AG04450 (cell line): Measurements from ENCODE around the gene MRPS7. TPM values are rescaled to one million over a fixed set of nuclear protein-coding genes. Genes with fewer than 3 reads are reported as not detected.
"Not testable (repeated sequence)": the region's sequence is repeated elsewhere in the genome, so short reads cannot be mapped to it uniquely, and the experiment has no call there.

Experiments
- CTCF ChIA-PET: fragments of 300-600, 350-600 bp; formaldehyde crosslinking; extraction: SDS; loops from one replicate; lab custom pipeline; 2022; ENCODE audit warnings: antibody characterized with exemption, inconsistent platforms; lab: Charles Lee
- POLR2A ChIA-PET: fragments of 350-600 bp; formaldehyde crosslinking; extraction: SDS; loops from one replicate; lab custom pipeline; 2021; ENCODE audit warnings: antibody characterized with exemption, inconsistent platforms; lab: Yijun Ruan, JAX
- DNase-seq: peaks from one replicate; pipeline ENCODE4 v3.0.0-alpha.2; 2011; ENCODE audit warnings: low read depth, low spot score
- H3K27ac ChIP-seq: one replicate; pipeline ENCODE4 v1.5.1; 2012; ENCODE audit warnings: low read depth, low read length, control low read depth
- H3K27me3 ChIP-seq: one replicate; pipeline ENCODE4 v1.6.0; 2012; ENCODE audit warnings: low read length; ENCODE audit not compliant: control insufficient read depth, insufficient read depth
- H3K4me3 ChIP-seq: 2 replicates; pipeline ENCODE4 v1.5.1; 2011; ENCODE audit warnings: mild to moderate bottlenecking, low read depth, low read length, control low read depth
- H3K9me3 ChIP-seq: 2 replicates; pipeline ENCODE4 v1.5.1; 2012; ENCODE audit warnings: low read length; ENCODE audit not compliant: control insufficient read depth, insufficient read depth
- CTCF ChIP-seq: IDR thresholded peaks from 2 replicates; pipeline ENCODE4 v1.5.1; 2011; ENCODE audit warnings: low read depth, low read length, control low read depth, inconsistent platforms
- polyA plus RNA-seq: library from polyadenylated mRNA; depleted of rRNA; stranded (reverse); fragments of >200 nt; gene quantifications from 2 replicates; pipeline ENCODE4 v1.2.3, GENCODE V29; 2011

MRPS7 gene
- polyA plus RNA-seq, 1 experiment: 53.8 TPM

GRCh38 chr17:75289832-75290337 is 28.2 kb downstream of the MRPS7 start:
- Histone ChIP-seq H3K4me3 (peak overlapping the region; percentile 91), H3K9me3 (no peaks in the 10 kb centered on the region), H3K27me3 (no peaks in the 10 kb centered on the region), H3K27ac (peak overlapping the region; percentile 89)
- ChIA-PET POLR2A (interaction anchor here (0.6 to 1.4 kb wide), 8 partner anchors 10 to 249 kb away, joined by 3 to 24 read pairs (median 4); partner anchors contain the start of genes GGA3, GRB2 and MIF4GD), CTCF (interaction anchor here (0.8 to 2.0 kb wide), 6 partner anchors 13 to 122 kb away, joined by 3 to 22 read pairs (median 4); partner anchors contain the start of gene MIF4GD)
- TF ChIP-seq CTCF: peak; percentile 21; the same call in 1 of the 2 replicates
- DNase-seq: no peak

- not testable (repeated sequence) for DNase-seq
- POLR2A ChIA-PET: interaction anchor here (0.6 kb wide), 1 partner anchor 31 kb away, joined by 3 read pairs; no protein-coding TSS in a partner anchor
These were observed 31.2 kb downstream of the MRPS7 start for GRCh38 chr17:75292810-75293448.

GRCh38 chr17:75295201-75296158 is 33.8 kb downstream of the MRPS7 start:
- Histone ChIP-seq H3K27me3 (no peaks in the 10 kb centered on the region), H3K4me3 (no peak overlapping the region), H3K27ac (no peak overlapping the region), H3K9me3 (no peaks in the 10 kb centered on the region)
- DNase-seq: no peak
- CTCF ChIA-PET: interaction anchor here (1.1 to 1.3 kb wide), 2 partner anchors 111 to 338 kb away, joined by 3 read pairs; partner anchors contain the start of gene SMIM5
- no peak for TF ChIP-seq CTCF
- POLR2A ChIA-PET: no interaction called here

More at GRCh38 chr17:75292810-75293448, 31.2 kb downstream of the MRPS7 start:
- not testable (repeated sequence) for H3K9me3 ChIP-seq, H3K27me3 ChIP-seq, H3K4me3 ChIP-seq, H3K27ac ChIP-seq
- CTCF ChIA-PET: interaction anchor here (1.5 kb wide), 1 partner anchor 22 kb away, joined by 6 read pairs; the partner anchor contains the start of gene MIF4GD

- Histone ChIP-seq H3K27me3 (no peaks in the 10 kb centered on the region), H3K9me3 (no peaks in the 10 kb centered on the region)
These were observed 38.6 kb downstream of the MRPS7 start for GRCh38 chr17:75300280-75300679.

More at GRCh38 chr17:75300280-75300679, 38.6 kb downstream of the MRPS7 start:
- POLR2A ChIA-PET: interaction anchor here (0.6 to 1.1 kb wide), 4 partner anchors 11 to 122 kb away, joined by 3 to 8 read pairs (median 4); partner anchors contain the start of gene SLC25A19
- CTCF ChIA-PET: interaction anchor here (0.6 to 2.5 kb wide), 3 partner anchors 23 to 76 kb away, joined by 3 to 8 read pairs (median 4); partner anchors contain the start of gene MIF4GD
- Histone ChIP-seq H3K4me3 (no peak overlapping the region), H3K27ac (no peak overlapping the region)
- no peak for TF ChIP-seq CTCF
- DNase-seq: no peak
